ENCODE data around the gene MCTP1. TPM values are rescaled to one million over a fixed set of nuclear protein-coding genes. Genes with fewer than 3 reads are reported as not detected.

Gene MCTP1
- total and polyA plus RNA-seq, 10 of the 15 experiments (the other 5 are each of a cell fraction or from before 2014, with no cell fraction given): 12.6 to 45.9 (median 18.8) TPM

GRCh38 chr5:95029569-95030366, 255.1 kb downstream of the MCTP1 start (continued):
- TF ChIP-seq SMAD1 (IDR thresholded peaks at IDR 0.05; ENCODE audit: low read depth, partially characterized antibody) (no peak), IRF3 (IDR thresholded peaks at IDR 0.05) (no peak), ZBTB33 (IDR thresholded peaks at IDR 0.05) (no peak), GATAD2B (conservative IDR thresholded peaks at IDR 0.05; ENCODE audit: low read depth) (0 out of 2 replicates have a peak, but pooled peaks have one; percentile 25), PAX5 (IDR thresholded peaks at IDR 0.05; ENCODE audit: borderline replicate concordance, low read depth, low read length) (no peak), JUNB (IDR thresholded peaks at IDR 0.05) (no peak), SREBF2 (IDR thresholded peaks at IDR 0.05; ENCODE audit: low read length) (no peak), MEF2A (IDR thresholded peaks at IDR 0.05; ENCODE audit: insufficient read depth, low read depth, low read length) (no peak), NFXL1 (IDR thresholded peaks at IDR 0.05; ENCODE audit: borderline replicate concordance) (no peak), POLR2AphosphoS2 (IDR thresholded peaks at IDR 0.05; ENCODE audit: low read depth, low read length) (no peak), MYB (IDR thresholded peaks at IDR 0.05; ENCODE audit: borderline replicate concordance, low read depth, low read length) (no peak), REST (IDR thresholded peaks at IDR 0.05; ENCODE audit: low read depth, low read length) (no peak), RCOR1 (conservative IDR thresholded peaks at IDR 0.05; ENCODE audit: low read depth, low read length) (no peak), JUND (IDR thresholded peaks at IDR 0.05; ENCODE audit: low read depth, low read length) (no peak), PAX8 (IDR thresholded peaks at IDR 0.05) (no peak), CREB1 (IDR thresholded peaks at IDR 0.05; ENCODE audit: low read depth) (no peak), PBX3 (IDR thresholded peaks at IDR 0.05; ENCODE audit: insufficient replicate concordance, low read depth, low read length) (no peak), MXI1 (IDR thresholded peaks at IDR 0.05; ENCODE audit: low read depth, low read length) (no peak), NRF1 (conservative IDR thresholded peaks at IDR 0.05; ENCODE audit: low read depth, low read length) (no peak), ZZZ3 (IDR thresholded peaks at IDR 0.05; ENCODE audit: control insufficient read depth, insufficient read length, low read depth) (no peak), SREBF1 (IDR thresholded peaks at IDR 0.05; ENCODE audit: low read length) (no peak), NFYB (IDR thresholded peaks at IDR 0.05; ENCODE audit: insufficient read depth, low read depth, low read length) (no peak), HDGF (IDR thresholded peaks at IDR 0.05) (no peak), SRF (IDR thresholded peaks at IDR 0.05; ENCODE audit: low read depth in 2 of 2, low read length in 2 of 2) (no peak)

All from GM12878 (cell line).